ENCODE data around the gene AKAP6.

The AKAP6 gene

GRCh38 chr14:32536175-32536574, 207.1 kb downstream of the AKAP6 start:
- Histone ChIP-seq H3K4me1 (ENCODE audit: control insufficient read depth, low read depth, low read length) (no peaks in the 10 kb centered on the region), H3K9me3 (ENCODE audit: control insufficient read depth, low read depth, low read length) (no peaks in the 10 kb centered on the region), H3K27me3 (ENCODE audit: control insufficient read depth, insufficient read depth, low read length) (no peaks in the 10 kb centered on the region), H3K27ac (ENCODE audit: low read length) (no peak overlapping the region), H3K9ac (ENCODE audit: low read length) (no peak overlapping the region), H3K36me3 (ENCODE audit: control insufficient read depth, low read depth, low read length) (no peaks in the 10 kb centered on the region), H3K4me3 (ENCODE audit: low read length) (no peak overlapping the region)

- Histone ChIP-seq H3K4me1 (ENCODE audit: control insufficient read depth, low read depth, low read length) (no peaks in the 10 kb centered on the region), H3K27ac (ENCODE audit: low read length) (no peak overlapping the region), H3K4me3 (ENCODE audit: low read length) (no peak overlapping the region), H3K27me3 (ENCODE audit: control insufficient read depth, insufficient read depth, low read length) (no peaks in the 10 kb centered on the region), H3K9me3 (ENCODE audit: control insufficient read depth, low read depth, low read length) (no peaks in the 10 kb centered on the region), H3K9ac (ENCODE audit: low read length) (no peak overlapping the region), H3K36me3 (ENCODE audit: control insufficient read depth, low read depth, low read length) (no peaks in the 10 kb centered on the region)
These were observed 208.1 kb downstream of the AKAP6 start for GRCh38 chr14:32537166-32537565.

DNA sequence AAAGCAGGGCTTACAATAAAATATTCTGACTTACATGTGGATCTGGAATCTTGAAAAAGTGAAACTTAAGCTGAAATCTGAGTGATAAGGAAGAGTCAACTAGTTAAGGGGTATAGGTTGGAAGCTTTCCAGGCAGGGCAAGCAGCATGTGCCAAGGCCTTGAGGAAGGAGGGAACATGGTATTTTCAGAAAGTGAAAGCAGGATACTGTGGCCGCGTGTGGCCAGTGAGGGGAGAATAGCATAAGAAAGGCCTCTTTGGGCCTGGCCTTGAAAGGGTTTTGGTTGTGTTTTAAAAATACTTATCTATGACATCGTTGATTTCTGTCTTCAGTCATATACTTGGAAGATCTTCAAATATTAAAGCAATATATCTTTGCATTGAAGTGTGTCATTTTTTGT, 213.4 kb downstream of the AKAP6 start:
- H3K9ac ChIP-seq (ENCODE audit: low read length), result no peak overlapping the region

GRCh38 chr14:32545095-32545494, 216.0 kb downstream of the AKAP6 start:
- Histone ChIP-seq H3K27me3 (ENCODE audit: control insufficient read depth, insufficient read depth, low read length) (no peaks in the 10 kb centered on the region), H3K27ac (ENCODE audit: low read length) (no peak overlapping the region), H3K9me3 (ENCODE audit: control insufficient read depth, low read depth, low read length) (no peaks in the 10 kb centered on the region), H3K9ac (ENCODE audit: low read length) (no peak overlapping the region), H3K36me3 (ENCODE audit: control insufficient read depth, low read depth, low read length) (no peaks in the 10 kb centered on the region), H3K4me1 (ENCODE audit: control insufficient read depth, low read depth, low read length) (no peaks in the 10 kb centered on the region), H3K4me3 (ENCODE audit: low read length) (no peak overlapping the region)

More for the DNA sequence above, 213.4 kb downstream of the AKAP6 start:
- Histone ChIP-seq H3K27ac (ENCODE audit: low read length) (no peak overlapping the region), H3K4me1 (ENCODE audit: control insufficient read depth, low read depth, low read length) (no peaks in the 10 kb centered on the region), H3K36me3 (ENCODE audit: control insufficient read depth, low read depth, low read length) (no peaks in the 10 kb centered on the region), H3K27me3 (ENCODE audit: control insufficient read depth, insufficient read depth, low read length) (no peaks in the 10 kb centered on the region), H3K4me3 (ENCODE audit: low read length) (no peak overlapping the region), H3K9me3 (ENCODE audit: control insufficient read depth, low read depth, low read length) (no peaks in the 10 kb centered on the region)

DNA sequence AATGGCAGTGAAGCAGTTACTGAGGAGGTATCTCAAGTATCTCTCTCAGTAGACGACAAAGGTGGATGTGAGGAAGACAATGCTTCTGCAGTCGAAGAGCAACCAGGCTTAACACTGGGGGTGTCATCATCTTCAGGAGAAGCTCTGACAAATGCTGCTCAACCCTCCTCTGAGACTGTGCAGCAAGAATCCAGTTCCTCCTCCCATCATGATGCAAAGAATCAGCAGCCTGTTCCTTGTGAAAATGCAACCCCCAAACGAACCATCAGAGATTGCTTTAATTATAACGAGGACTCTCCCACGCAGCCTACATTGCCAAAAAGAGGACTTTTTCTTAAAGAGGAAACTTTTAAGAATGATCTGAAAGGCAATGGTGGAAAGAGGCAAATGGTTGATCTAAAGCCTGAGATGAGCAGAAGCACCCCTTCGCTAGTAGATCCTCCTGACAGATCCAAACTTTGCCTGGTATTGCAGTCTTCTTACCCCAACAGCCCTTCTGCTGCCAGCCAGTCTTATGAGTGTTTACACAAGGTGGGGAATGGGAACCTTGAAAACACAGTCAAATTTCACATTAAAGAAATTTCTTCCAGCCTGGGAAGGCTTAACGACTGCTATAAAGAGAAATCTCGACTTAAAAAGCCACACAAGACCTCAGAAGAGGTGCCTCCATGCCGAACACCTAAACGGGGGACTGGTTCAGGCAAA, 216.6 kb downstream of the AKAP6 start:
- Histone ChIP-seq H3K9ac (ENCODE audit: low read length) (no peak overlapping the region), H3K4me1 (ENCODE audit: control insufficient read depth, low read depth, low read length) (no peaks in the 10 kb centered on the region), H3K36me3 (ENCODE audit: control insufficient read depth, low read depth, low read length) (no peaks in the 10 kb centered on the region)

DNA sequence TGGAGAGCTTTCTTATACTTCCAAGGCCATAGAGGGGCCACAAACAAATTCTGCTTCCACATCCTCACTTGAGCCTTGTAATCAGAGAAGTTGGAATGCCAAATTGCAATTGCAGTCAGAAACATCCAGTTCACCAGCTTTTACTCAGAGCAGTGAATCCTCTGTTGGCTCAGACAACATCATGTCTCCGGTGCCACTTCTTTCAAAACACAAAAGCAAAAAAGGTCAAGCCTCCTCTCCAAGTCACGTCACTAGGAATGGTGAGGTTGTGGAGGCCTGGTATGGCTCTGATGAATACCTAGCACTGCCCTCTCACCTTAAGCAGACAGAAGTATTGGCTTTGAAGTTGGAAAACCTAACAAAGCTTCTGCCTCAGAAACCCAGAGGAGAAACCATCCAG, 217.1 kb downstream of the AKAP6 start:
- Histone ChIP-seq H3K27ac (ENCODE audit: low read length) (no peak overlapping the region), H3K9ac (ENCODE audit: low read length) (no peak overlapping the region), H3K36me3 (ENCODE audit: control insufficient read depth, low read depth, low read length) (no peaks in the 10 kb centered on the region), H3K9me3 (ENCODE audit: control insufficient read depth, low read depth, low read length) (no peaks in the 10 kb centered on the region), H3K4me3 (ENCODE audit: low read length) (no peak overlapping the region), H3K4me1 (ENCODE audit: control insufficient read depth, low read depth, low read length) (no peaks in the 10 kb centered on the region), H3K27me3 (ENCODE audit: control insufficient read depth, insufficient read depth, low read length) (no peaks in the 10 kb centered on the region)

More for the DNA sequence above, 216.6 kb downstream of the AKAP6 start:
- Histone ChIP-seq H3K27ac (ENCODE audit: low read length) (no peak overlapping the region), H3K27me3 (ENCODE audit: control insufficient read depth, insufficient read depth, low read length) (no peaks in the 10 kb centered on the region), H3K9me3 (ENCODE audit: control insufficient read depth, low read depth, low read length) (no peaks in the 10 kb centered on the region), H3K4me3 (ENCODE audit: low read length) (no peak overlapping the region)

GRCh38 chr14:32552766-32553165, 223.7 kb downstream of the AKAP6 start:
- Histone ChIP-seq H3K27me3 (ENCODE audit: control insufficient read depth, insufficient read depth, low read length) (no peaks in the 10 kb centered on the region), H3K27ac (ENCODE audit: low read length) (no peak overlapping the region), H3K4me1 (ENCODE audit: control insufficient read depth, low read depth, low read length) (no peaks in the 10 kb centered on the region), H3K9me3 (ENCODE audit: control insufficient read depth, low read depth, low read length) (no peaks in the 10 kb centered on the region), H3K4me3 (ENCODE audit: low read length) (no peak overlapping the region), H3K36me3 (ENCODE audit: control insufficient read depth, low read depth, low read length) (no peaks in the 10 kb centered on the region), H3K9ac (ENCODE audit: low read length) (no peak overlapping the region)

DNA sequence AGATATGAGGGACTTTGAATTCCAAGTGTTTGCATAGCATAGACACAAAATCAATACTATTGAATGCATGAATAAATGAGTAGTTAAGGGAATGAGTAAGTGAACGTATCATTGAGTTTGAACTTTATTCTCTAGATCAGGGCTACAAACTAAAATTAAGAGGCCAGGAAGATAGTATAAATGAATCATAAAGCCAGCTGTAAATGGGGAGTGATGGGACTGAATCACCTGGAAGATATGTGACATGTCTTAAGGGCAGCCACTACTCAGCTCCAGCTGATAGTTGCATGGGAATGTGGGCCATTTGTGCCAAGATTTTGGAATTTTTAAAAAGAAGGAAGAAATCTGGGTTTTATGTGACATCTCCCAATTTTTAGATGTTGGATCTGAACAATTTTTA, 229.9 kb downstream of the AKAP6 start:
- Histone ChIP-seq H3K27ac (ENCODE audit: low read length) (no peak overlapping the region), H3K36me3 (ENCODE audit: control insufficient read depth, low read depth, low read length) (no peaks in the 10 kb centered on the region), H3K4me3 (ENCODE audit: low read length) (no peak overlapping the region), H3K4me1 (ENCODE audit: control insufficient read depth, low read depth, low read length) (peaks cover 7% of the 10 kb centered on the region), H3K9me3 (ENCODE audit: control insufficient read depth, low read depth, low read length) (no peaks in the 10 kb centered on the region), H3K27me3 (ENCODE audit: control insufficient read depth, insufficient read depth, low read length) (no peaks in the 10 kb centered on the region), H3K9ac (ENCODE audit: low read length) (no peak overlapping the region)

GRCh38 chr14:32559590-32559989, 230.5 kb downstream of the AKAP6 start:
- no peak overlapping the region for H3K4me3 ChIP-seq (ENCODE audit: low read length)
- H3K9me3 ChIP-seq (ENCODE audit: control insufficient read depth, low read depth, low read length), result no peaks in the 10 kb centered on the region
- H3K27me3 ChIP-seq (ENCODE audit: control insufficient read depth, insufficient read depth, low read length), result no peaks in the 10 kb centered on the region
- H3K27ac ChIP-seq (ENCODE audit: low read length), result no peak overlapping the region
- H3K36me3 ChIP-seq (ENCODE audit: control insufficient read depth, low read depth, low read length), result no peaks in the 10 kb centered on the region
- H3K9ac ChIP-seq (ENCODE audit: low read length), result no peak overlapping the region
- H3K4me1 ChIP-seq (ENCODE audit: control insufficient read depth, low read depth, low read length), result peaks cover 7% of the 10 kb centered on the region

GRCh38 chr14:32560209-32560857, 231.2 kb downstream of the AKAP6 start:
- Histone ChIP-seq H3K36me3 (ENCODE audit: control insufficient read depth, low read depth, low read length) (no peaks in the 10 kb centered on the region), H3K27me3 (ENCODE audit: control insufficient read depth, insufficient read depth, low read length) (no peaks in the 10 kb centered on the region), H3K9me3 (ENCODE audit: control insufficient read depth, low read depth, low read length) (no peaks in the 10 kb centered on the region), H3K4me1 (ENCODE audit: control insufficient read depth, low read depth, low read length) (peaks cover 7% of the 10 kb centered on the region), H3K9ac (ENCODE audit: low read length) (no peak overlapping the region), H3K4me3 (ENCODE audit: low read length) (no peak overlapping the region), H3K27ac (ENCODE audit: low read length) (no peak overlapping the region)

DNA sequence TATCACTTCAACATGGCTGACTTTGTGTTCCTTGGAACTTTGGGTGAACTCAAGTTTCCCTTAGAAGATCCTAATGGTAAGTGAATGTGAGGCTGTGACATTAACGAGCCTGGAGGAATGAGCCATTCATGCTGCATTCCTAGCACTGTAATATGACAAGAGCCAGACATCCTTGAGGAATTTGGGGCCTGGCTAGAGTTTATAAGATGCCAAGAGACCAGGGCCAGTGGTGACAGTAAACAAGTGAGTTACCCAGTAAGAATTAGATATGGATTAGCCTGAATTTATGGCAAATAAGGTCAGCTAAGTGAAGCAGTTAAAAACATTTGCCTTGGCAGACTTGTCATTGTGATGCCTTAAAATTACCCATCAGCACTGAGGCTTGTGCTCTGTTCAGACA, 232.4 kb downstream of the AKAP6 start:
- Histone ChIP-seq H3K27ac (ENCODE audit: low read length) (no peak overlapping the region), H3K9ac (ENCODE audit: low read length) (no peak overlapping the region), H3K27me3 (ENCODE audit: control insufficient read depth, insufficient read depth, low read length) (no peaks in the 10 kb centered on the region), H3K9me3 (ENCODE audit: control insufficient read depth, low read depth, low read length) (no peaks in the 10 kb centered on the region), H3K36me3 (ENCODE audit: control insufficient read depth, low read depth, low read length) (no peaks in the 10 kb centered on the region), H3K4me3 (ENCODE audit: low read length) (no peak overlapping the region), H3K4me1 (ENCODE audit: control insufficient read depth, low read depth, low read length) (peaks cover 7% of the 10 kb centered on the region)

- no peak overlapping the region for H3K27ac ChIP-seq (ENCODE audit: low read length)
- H3K9ac ChIP-seq (ENCODE audit: low read length), result no peak overlapping the region
These were observed 235.5 kb downstream of the AKAP6 start for GRCh38 chr14:32564596-32564995.

More at GRCh38 chr14:32564596-32564995, 235.5 kb downstream of the AKAP6 start:
- H3K27me3 ChIP-seq (ENCODE audit: control insufficient read depth, insufficient read depth, low read length), result no peaks in the 10 kb centered on the region
- no peaks in the 10 kb centered on the region for H3K36me3 ChIP-seq (ENCODE audit: control insufficient read depth, low read depth, low read length)
- H3K4me1 ChIP-seq (ENCODE audit: control insufficient read depth, low read depth, low read length), result peaks cover 6% of the 10 kb centered on the region
- no peak overlapping the region for H3K4me3 ChIP-seq (ENCODE audit: low read length)
- no peaks in the 10 kb centered on the region for H3K9me3 ChIP-seq (ENCODE audit: control insufficient read depth, low read depth, low read length)

All from iPS-18a (cell line).